ENCODE results near the gene TMEM11.
"Not testable (repeated sequence)": the region's sequence is repeated elsewhere in the genome, so short reads cannot be mapped to it uniquely, and the experiment has no call there.

Gene TMEM11

DNA sequence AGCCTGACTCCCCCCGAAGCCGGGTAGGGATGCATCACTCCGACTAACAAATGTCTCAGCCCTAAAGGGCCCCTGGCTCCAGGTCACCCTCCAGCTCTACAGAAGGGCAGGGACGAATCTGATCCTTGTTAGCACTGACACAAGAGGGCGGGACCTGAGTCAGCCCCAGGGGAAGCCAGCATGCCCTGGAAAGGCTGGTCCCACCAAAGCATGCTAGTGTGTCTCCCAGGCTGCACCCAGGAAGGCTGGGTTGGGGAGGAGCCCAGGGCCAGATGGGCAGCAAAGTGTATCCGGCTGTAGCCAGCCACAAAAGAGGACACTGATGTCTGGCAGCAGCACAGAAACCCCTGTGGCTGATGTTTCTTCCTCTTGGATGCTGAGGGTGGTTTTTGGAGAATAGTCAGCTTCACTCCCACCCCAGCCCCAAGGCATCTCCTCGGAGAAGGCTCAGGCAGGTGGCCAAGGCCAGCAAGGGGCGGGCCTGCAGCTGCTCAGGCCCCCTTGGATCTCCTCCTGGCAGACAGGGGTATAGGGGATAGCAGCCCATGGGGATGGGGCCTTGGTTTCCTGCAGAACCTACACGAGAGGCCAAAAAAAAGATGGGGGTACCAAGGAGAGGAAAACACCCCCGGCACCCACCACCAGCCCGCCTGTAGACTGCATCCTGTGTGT, 28.2 kb upstream of the TMEM11 start:
- DNase-seq = no peak

DNA sequence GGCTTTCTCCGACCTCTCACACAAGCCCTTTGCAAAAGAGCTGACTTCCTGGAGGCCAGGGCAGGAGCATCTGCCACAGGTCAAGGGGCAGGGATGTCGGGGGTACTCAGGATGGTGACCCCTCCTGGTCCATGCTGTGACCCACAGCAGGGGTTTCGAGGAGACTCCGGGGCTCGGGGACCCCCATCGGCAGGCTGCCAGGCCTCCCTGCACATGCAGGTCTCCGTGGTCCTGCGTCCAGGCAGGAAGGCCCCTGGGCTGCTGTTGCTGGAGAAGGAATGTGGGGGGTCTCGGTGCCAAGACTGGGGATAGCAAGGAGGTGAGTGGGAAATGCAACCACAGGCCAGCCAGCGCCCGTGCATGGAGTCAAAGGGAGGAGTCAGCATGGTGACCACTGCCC, 27.6 kb upstream of the TMEM11 start:
- DNase-seq = no peak

- no peak for DNase-seq
These were observed 26.6 kb upstream of the TMEM11 start for GRCh38 chr17:21240369-21241055.

- DNase-seq = no peak
These were observed 25.9 kb upstream of the TMEM11 start for GRCh38 chr17:21239680-21240368.

DNA sequence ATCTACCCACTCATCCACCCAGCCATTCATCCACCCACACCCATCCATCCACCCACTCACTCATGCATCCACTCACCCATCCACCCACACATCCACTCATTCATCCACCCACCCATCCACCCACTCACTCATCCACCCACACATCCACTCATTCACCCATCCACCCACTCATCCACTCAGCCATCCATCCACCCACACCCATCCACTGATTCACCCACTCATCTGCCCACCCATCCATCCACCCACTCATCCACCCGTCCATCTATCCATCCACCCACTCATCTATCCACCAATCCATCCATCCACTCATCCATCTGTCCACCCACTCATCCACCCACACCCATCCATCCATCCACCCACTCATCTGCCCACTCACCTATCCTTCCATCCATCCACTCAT, 22.0 kb upstream of the TMEM11 start:
- no peak for DNase-seq

DNA sequence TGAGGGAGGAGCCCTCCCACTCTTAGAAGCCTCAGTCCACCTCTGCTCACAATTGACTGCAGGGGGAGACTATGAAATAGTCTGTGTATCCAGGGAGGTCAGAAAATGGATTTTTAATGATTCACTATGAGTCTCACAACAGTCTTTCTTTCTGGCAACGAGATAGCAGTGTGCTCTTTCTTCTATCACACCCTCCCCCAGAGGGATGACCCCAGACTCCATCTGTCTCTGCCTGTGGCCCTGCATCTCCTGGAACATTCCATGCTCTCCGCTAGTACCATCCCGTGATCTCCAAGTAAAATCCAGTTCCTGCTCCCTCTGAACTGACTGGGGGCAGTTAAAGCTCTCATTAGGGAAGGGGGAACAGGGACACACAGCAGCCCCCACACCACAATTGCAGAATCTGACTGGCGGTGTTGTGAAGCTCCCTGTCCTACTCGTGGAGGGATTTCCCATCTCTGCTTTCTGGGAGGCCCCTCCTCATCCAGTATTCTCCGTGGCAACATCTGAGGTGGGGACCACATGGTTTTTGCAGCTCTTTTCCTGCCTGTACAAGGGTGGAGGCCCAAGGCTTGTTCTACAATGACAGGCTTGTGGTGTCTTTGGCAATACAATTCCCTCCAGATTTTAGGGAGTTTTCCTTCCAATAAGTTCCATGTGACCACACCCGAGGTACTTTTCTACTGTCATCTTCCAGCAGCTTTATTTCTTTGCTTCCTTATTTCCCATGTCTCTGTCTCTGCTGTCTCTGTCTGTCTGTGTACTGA, 19.8 kb upstream of the TMEM11 start:
- DNase-seq = no peak

- DNase-seq = no peak
These were observed 18.2 kb upstream of the TMEM11 start for GRCh38 chr17:21232033-21232749.

GRCh38 chr17:21231533-21231932, 17.6 kb upstream of the TMEM11 start:
- no peak for DNase-seq

DNA sequence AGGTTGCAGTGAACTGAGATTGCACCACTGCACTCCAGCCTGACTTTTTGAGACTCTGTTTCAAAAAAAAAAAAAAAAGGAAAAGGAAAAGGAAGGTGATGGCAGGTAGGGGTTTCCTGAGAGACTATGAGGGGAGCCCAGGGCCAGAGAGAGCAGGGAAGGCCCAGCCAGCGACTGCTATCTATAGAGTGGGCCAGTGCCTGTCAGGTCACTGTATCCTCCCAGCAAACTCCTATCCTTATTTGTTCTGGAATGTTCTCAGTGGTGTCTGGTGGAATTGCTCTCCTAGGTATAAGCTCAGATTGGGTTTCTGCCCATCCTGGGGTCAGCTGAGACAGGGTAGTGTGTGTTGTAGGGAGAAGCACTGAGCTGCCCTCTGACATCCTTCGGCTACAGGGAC, 14.9 kb upstream of the TMEM11 start:
- no peak for DNase-seq

DNA sequence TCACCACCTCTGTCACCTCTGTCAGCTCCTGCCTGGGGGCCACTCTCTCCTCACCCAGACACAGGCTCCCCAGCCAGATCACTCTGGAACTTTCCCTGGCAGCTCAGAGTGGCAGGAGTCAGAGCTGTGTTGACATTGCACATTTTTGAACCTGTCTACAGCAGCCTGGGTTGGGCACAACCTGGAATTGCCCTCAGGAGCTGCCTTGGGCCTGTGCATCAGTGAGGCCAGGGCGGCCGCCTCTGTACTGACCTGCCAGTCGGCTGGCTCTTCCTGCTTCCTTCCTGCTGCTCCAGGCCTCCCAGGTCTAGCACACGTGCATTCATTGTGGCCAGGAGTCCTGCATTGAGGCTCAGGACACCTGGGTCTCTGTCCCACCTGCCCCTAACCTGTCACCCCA, 14.2 kb upstream of the TMEM11 start:
- DNase-seq = no peak

GRCh38 chr17:21227277-21227676, 13.3 kb upstream of the TMEM11 start:
- DNase-seq = not testable (repeated sequence)

DNA sequence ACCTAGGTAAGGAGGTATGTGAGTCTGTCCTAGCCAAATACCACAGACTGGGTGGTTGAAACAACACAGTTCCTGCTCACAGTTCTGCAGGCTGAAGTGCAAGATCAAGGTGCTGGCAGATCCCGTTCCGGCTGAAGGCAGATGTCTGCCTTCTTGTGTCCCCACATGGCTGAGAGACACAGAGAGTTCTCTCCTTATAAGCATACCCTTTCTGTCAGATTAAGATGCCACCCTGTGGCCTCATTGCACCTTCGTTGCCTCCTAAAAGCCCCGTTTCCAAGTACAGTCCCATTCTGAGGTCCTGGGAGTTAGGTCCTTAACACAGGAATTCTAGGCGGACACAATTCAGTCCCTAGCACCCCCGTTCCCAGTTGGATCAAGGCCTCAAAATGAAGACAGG, 9.1 kb upstream of the TMEM11 start:
- DNase-seq = no peak

DNA sequence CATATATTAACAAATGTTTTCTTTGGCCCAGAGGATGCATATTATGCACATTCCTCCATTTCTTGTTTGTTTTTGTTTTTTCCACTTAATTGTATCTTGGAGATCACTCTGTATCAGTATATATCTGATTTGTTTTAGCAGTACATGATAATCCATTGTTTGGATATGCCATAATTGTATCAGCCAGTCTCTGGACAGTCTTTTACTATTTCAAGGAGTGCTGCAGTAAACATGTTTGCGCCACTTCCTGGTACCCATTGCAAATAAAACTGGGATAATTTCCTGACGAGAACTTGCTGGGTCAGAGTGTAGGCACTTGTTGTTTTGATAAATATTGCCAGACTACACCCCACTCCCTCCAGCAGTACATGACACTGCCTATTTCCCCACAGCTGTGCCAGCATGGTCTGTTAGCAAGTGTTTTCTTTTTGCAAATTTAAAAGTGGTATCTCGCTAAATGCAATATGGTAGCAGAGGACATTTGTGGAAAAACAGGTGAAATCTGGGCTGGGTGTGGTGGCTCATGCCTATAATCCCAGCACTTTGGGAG, 4.9 kb upstream of the TMEM11 start:
- DNase-seq = no peak

- DNase-seq = no peak
These were observed 4.1 kb upstream of the TMEM11 start for GRCh38 chr17:21218101-21218500.

GRCh38 chr17:21217346-21217745, 3.4 kb upstream of the TMEM11 start:
- no peak for DNase-seq

DNA sequence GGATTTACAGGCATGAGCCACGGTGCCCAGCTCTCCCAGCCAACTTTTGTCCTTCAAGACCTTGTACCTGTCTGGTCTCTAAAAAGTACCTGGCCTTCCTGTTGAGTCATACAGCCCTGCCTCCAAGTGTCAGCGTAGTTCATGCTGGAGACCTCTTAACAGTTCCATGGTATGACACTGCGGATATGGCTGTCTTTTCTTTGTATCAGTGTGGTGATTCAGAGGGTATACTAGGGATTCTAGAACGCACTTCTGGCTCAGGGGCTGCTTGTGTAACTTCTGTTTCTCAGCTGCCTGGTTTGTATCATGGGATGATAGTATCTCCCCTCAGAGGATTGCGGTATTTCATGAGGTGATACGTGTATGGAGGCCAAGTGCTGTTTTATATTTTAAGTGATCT, 2.0 kb upstream of the TMEM11 start:
- no peak for DNase-seq

- DNase-seq = no peak
These were observed 998 bp upstream of the TMEM11 start for GRCh38 chr17:21214777-21215541.

GRCh38 chr17:21213638-21214014, 335 bp downstream of the TMEM11 start:
- no peak for DNase-seq

DNA sequence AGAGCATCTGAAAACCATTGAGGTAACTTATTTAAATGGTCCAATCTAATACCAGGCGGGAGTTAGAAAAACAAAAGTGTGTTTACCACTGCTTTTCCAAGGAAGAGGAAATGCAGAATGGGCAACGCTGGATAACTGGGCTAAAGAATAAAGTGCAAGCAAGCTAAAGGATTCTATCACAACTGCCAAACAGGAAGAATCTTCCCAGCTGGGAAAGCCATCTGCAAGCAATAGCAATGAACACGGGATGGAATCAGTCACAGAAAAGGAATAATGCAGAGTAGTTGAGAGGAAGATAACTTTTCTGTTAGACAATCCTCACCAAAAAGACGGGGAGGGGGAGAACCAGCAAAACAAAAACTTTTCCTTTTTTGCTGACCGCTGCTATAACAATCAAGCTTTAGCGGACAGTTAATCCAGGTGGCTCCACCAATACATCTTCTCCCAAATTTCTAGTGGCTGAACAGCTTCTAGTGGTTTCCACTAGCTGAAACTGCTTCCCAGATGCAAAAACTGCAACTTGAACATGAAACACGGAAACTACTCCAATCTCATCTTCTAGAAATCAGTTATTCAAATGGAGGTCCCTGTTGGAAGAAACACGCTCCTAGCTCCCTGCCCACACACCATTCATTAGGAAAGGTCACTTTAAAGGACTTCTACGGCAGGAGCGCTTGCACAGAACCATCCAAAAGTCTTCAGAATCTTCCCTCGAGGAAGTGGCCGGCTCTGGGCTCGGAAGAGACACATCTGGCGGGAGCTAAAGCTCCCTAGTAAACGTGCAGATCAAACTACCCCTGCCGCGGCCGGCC, 929 bp downstream of the TMEM11 start:
- DNase-seq = no peak

DNA sequence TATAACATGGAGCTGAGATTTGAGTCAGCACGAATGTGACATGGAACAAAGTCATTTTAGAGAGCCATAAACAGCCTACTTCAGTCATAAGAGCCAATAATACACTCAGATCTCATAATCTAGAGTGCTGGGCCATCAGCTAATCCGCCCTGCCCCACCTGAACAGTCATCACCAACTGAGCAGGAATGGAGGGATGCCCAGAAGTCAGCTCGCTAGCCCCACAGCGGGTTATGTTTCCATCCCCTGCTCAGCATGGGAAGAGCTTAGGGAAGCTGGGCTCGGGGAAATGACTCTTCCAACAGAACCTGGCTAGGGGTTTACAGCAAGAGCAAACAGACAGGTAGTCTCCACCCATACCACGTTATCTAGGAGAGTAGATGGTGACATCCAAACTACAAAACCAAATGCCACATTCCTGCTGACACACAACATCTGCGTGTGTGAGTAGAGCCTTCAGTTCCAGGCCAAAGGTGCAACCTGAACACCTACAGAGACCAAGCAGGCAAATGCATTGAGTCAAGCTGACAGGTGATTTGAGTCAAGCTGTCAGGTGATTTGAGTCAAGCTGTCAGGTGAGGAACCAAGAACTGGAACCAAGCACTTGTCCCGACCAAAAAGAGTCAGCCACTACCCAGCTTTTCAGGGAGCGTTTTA, 2.0 kb downstream of the TMEM11 start:
- DNase-seq = no peak
